ENCODE results near the gene APOO. TPM values are rescaled to one million over a fixed set of nuclear protein-coding genes. Genes with fewer than 3 reads are reported as not detected.

The APOO gene
- total and polyA plus RNA-seq, 4 donors: 5.4 to 18.0 (median 8.8) TPM

DNA sequence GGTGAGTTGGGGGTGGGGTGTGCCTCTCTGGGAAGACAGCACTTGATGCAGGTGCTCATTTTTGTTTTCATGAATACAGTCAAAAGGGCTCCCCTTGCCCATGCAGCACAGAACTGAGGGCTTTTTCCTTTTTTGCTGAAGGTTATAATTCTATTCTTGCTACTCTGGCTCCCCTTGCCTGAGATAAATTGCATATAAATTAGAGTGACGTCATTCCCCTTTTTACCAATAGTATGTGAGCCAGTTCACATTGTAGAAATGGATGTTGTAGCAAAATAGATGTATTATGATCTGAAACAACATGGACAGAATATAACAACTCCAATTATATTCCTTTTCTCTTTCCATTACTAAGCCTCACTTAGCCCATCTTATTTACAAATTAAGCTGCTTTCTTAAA is 28.4 kb upstream of the APOO start:
- 29% methylated on average over 1 of the region's 1 CpG for WGBS
- Histone ChIP-seq H3K9me3 (ENCODE audit: control insufficient read depth in 4 of 4, low read length in 3 of 4) (no peaks in the 10 kb centered on the region), H3K27ac (ENCODE audit: low read depth in 1 of 2, low read length in 2 of 2) (no peak overlapping the region)

DNA sequence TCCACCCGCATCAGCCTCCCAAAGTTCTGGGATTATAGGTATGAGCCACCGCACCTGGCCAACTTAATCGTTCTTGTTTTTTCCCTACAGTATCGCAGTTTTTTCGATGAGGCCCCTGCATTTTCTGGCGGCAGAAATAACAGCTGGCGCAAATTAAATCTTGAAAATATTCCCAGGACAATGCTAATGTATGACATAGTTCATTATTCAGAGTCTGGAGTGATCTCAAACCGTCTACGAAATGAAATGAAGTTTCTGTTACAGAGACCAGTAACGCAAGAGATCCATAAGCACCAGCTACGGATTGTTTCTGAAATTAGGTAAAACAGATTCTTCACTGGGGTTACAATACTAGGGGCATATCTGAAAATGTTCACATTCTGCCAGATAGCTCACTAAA is 27.4 kb upstream of the APOO start:
- H3K9ac ChIP-seq (ENCODE audit: low read depth in 1 of 2, low read length in 2 of 2): no peak overlapping the region
- H3K36me3 ChIP-seq (ENCODE audit: control insufficient read depth in 4 of 4, insufficient read depth in 3 of 4, low read depth in 1 of 4, low read length in 3 of 4): no peaks in the 10 kb centered on the region
- no peak for TF ChIP-seq NR2F2 (IDR thresholded peaks at IDR 0.05)
- no peak for TF ChIP-seq FOXA1 (IDR thresholded peaks at IDR 0.05)
- no peak for TF ChIP-seq RAD21 (IDR thresholded peaks at IDR 0.05)
- no peak for TF ChIP-seq FOXA2 (IDR thresholded peaks at IDR 0.05)
- TF ChIP-seq, protein P1, sequence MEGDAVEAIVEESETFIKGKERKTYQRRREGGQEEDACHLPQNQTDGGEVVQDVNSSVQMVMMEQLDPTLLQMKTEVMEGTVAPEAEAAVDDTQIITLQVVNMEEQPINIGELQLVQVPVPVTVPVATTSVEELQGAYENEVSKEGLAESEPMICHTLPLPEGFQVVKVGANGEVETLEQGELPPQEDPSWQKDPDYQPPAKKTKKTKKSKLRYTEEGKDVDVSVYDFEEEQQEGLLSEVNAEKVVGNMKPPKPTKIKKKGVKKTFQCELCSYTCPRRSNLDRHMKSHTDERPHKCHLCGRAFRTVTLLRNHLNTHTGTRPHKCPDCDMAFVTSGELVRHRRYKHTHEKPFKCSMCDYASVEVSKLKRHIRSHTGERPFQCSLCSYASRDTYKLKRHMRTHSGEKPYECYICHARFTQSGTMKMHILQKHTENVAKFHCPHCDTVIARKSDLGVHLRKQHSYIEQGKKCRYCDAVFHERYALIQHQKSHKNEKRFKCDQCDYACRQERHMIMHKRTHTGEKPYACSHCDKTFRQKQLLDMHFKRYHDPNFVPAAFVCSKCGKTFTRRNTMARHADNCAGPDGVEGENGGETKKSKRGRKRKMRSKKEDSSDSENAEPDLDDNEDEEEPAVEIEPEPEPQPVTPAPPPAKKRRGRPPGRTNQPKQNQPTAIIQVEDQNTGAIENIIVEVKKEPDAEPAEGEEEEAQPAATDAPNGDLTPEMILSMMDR (IDR thresholded peaks at IDR 0.05; ENCODE audit: low read depth, low read length, missing input control): no peak
- no peak for TF ChIP-seq EGR1 (IDR thresholded peaks at IDR 0.05; ENCODE audit: low read depth in 2 of 2)
- TF ChIP-seq SP1 (IDR thresholded peaks at IDR 0.05): no peak
- no peak for TF ChIP-seq YY1 (IDR thresholded peaks at IDR 0.05)
- TF ChIP-seq, protein P2, sequence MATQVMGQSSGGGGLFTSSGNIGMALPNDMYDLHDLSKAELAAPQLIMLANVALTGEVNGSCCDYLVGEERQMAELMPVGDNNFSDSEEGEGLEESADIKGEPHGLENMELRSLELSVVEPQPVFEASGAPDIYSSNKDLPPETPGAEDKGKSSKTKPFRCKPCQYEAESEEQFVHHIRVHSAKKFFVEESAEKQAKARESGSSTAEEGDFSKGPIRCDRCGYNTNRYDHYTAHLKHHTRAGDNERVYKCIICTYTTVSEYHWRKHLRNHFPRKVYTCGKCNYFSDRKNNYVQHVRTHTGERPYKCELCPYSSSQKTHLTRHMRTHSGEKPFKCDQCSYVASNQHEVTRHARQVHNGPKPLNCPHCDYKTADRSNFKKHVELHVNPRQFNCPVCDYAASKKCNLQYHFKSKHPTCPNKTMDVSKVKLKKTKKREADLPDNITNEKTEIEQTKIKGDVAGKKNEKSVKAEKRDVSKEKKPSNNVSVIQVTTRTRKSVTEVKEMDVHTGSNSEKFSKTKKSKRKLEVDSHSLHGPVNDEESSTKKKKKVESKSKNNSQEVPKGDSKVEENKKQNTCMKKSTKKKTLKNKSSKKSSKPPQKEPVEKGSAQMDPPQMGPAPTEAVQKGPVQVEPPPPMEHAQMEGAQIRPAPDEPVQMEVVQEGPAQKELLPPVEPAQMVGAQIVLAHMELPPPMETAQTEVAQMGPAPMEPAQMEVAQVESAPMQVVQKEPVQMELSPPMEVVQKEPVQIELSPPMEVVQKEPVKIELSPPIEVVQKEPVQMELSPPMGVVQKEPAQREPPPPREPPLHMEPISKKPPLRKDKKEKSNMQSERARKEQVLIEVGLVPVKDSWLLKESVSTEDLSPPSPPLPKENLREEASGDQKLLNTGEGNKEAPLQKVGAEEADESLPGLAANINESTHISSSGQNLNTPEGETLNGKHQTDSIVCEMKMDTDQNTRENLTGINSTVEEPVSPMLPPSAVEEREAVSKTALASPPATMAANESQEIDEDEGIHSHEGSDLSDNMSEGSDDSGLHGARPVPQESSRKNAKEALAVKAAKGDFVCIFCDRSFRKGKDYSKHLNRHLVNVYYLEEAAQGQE (IDR thresholded peaks at IDR 0.05): no peak
- TF ChIP-seq HNF4A (conservative IDR thresholded peaks at IDR 0.05): no peak
- TF ChIP-seq, protein P3, sequence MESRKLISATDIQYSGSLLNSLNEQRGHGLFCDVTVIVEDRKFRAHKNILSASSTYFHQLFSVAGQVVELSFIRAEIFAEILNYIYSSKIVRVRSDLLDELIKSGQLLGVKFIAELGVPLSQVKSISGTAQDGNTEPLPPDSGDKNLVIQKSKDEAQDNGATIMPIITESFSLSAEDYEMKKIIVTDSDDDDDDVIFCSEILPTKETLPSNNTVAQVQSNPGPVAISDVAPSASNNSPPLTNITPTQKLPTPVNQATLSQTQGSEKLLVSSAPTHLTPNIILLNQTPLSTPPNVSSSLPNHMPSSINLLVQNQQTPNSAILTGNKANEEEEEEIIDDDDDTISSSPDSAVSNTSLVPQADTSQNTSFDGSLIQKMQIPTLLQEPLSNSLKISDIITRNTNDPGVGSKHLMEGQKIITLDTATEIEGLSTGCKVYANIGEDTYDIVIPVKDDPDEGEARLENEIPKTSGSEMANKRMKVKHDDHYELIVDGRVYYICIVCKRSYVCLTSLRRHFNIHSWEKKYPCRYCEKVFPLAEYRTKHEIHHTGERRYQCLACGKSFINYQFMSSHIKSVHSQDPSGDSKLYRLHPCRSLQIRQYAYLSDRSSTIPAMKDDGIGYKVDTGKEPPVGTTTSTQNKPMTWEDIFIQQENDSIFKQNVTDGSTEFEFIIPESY (IDR thresholded peaks at IDR 0.05): no peak
- TF ChIP-seq RXRA (IDR thresholded peaks at IDR 0.05): no peak
- no peak for TF ChIP-seq JUND (IDR thresholded peaks at IDR 0.05)
- TF ChIP-seq GABPA (IDR thresholded peaks at IDR 0.05 in 1 of 2, conservative IDR thresholded peaks at IDR 0.05 in 1 of 2): no peak
- TF ChIP-seq, protein P4, sequence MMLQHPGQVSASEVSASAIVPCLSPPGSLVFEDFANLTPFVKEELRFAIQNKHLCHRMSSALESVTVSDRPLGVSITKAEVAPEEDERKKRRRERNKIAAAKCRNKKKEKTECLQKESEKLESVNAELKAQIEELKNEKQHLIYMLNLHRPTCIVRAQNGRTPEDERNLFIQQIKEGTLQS (IDR thresholded peaks at IDR 0.05): no peak
- TF ChIP-seq HNF4G (IDR thresholded peaks at IDR 0.05): no peak
- TF ChIP-seq, protein P5, sequence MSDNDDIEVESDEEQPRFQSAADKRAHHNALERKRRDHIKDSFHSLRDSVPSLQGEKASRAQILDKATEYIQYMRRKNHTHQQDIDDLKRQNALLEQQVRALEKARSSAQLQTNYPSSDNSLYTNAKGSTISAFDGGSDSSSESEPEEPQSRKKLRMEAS (IDR thresholded peaks at IDR 0.05): no peak
- no peak for TF ChIP-seq TAF1 (conservative IDR thresholded peaks at IDR 0.05)
- H3K27me3 ChIP-seq (ENCODE audit: control insufficient read depth in 4 of 4, insufficient read depth in 4 of 4, low read length in 3 of 4): peaks cover 0 to 3% (median 0%) of the 10 kb centered on the region in 4 donors
- H3K9me3 ChIP-seq (ENCODE audit: control insufficient read depth in 4 of 4, low read length in 3 of 4): no peaks in the 10 kb centered on the region
- no peaks in the 10 kb centered on the region for H3K4me1 ChIP-seq (ENCODE audit: control insufficient read depth in 4 of 4, insufficient read depth in 4 of 4, low read length in 3 of 4)
- no peak for DNase-seq (ENCODE audit: low spot score)
- 96% methylated on average over 11 of the region's 11 CpGs for WGBS
- no peak overlapping the region for H3K4me3 ChIP-seq (ENCODE audit: low read depth in 1 of 3, low read length in 3 of 3)
- no peak overlapping the region for H3K27ac ChIP-seq (ENCODE audit: low read depth in 1 of 2, low read length in 2 of 2)

More for the DNA sequence above, 28.4 kb upstream of the APOO start:
- no peak for TF ChIP-seq JUND (IDR thresholded peaks at IDR 0.05)
- no peak for TF ChIP-seq HNF4G (IDR thresholded peaks at IDR 0.05)
- Histone ChIP-seq H3K9ac (ENCODE audit: low read depth in 1 of 2, low read length in 2 of 2) (no peak overlapping the region), H3K4me1 (ENCODE audit: control insufficient read depth in 4 of 4, insufficient read depth in 4 of 4, low read length in 3 of 4) (no peaks in the 10 kb centered on the region), H3K4me3 (ENCODE audit: low read depth in 1 of 3, low read length in 3 of 3) (no peak overlapping the region), H3K27me3 (ENCODE audit: control insufficient read depth in 4 of 4, insufficient read depth in 4 of 4, low read length in 3 of 4) (peaks cover 0 to 3% (median 0%) of the 10 kb centered on the region in 4 donors), H3K36me3 (ENCODE audit: control insufficient read depth in 4 of 4, insufficient read depth in 3 of 4, low read depth in 1 of 4, low read length in 3 of 4) (no peaks in the 10 kb centered on the region)
- DNase-seq (ENCODE audit: low spot score): no peak
